HG02852 (cell line): Measurements from ENCODE around the gene SMIM35.

Experiments
- ATAC-seq: cut with Tn5 transposase; IDR thresholded peaks from one replicate; pipeline ENCODE4 v1.9.1; 2021; ENCODE audit warnings: mild to moderate bottlenecking, moderate library complexity; ENCODE audit not compliant: unreplicated experiment

Gene SMIM35

GRCh38 chr11:118111019-118111743 is 24.4 kb upstream of the SMIM35 start:
- no peak for ATAC-seq

- ATAC-seq = no peak
Observed at GRCh38 chr11:118109231-118109630, 22.5 kb upstream of the SMIM35 start.

- no peak for ATAC-seq
Observed at GRCh38 chr11:118108513-118108912, 21.8 kb upstream of the SMIM35 start.

- ATAC-seq = no peak
Observed at GRCh38 chr11:118106789-118107335, 20.1 kb upstream of the SMIM35 start.

GRCh38 chr11:118105657-118106305 is 19.0 kb upstream of the SMIM35 start:
- ATAC-seq = no peak

- ATAC-seq = no peak
Observed at GRCh38 chr11:118104491-118104890, 17.7 kb upstream of the SMIM35 start.

GRCh38 chr11:118102721-118103261 is 16.0 kb upstream of the SMIM35 start:
- no peak for ATAC-seq

GRCh38 chr11:118100691-118101232 is 14.0 kb upstream of the SMIM35 start:
- ATAC-seq = no peak

GRCh38 chr11:118099838-118100556 is 13.2 kb upstream of the SMIM35 start:
- no peak for ATAC-seq

GRCh38 chr11:118098996-118099837 is 12.5 kb upstream of the SMIM35 start:
- no peak for ATAC-seq

- no peak for ATAC-seq
Observed at GRCh38 chr11:118095967-118096367, 9.2 kb upstream of the SMIM35 start.

- ATAC-seq = no peak
Observed at GRCh38 chr11:118095493-118095892, 8.7 kb upstream of the SMIM35 start.

- no peak for ATAC-seq
Observed at GRCh38 chr11:118092907-118093571, 6.3 kb upstream of the SMIM35 start.

GRCh38 chr11:118091690-118092089 is 4.9 kb upstream of the SMIM35 start:
- ATAC-seq = no peak

- ATAC-seq = no peak
Observed at GRCh38 chr11:118090545-118091162, 3.9 kb upstream of the SMIM35 start.

- ATAC-seq = no peak
Observed at GRCh38 chr11:118088531-118088930, 1.8 kb upstream of the SMIM35 start.

- ATAC-seq = no peak
Observed at GRCh38 chr11:118087931-118088330, 1.2 kb upstream of the SMIM35 start.

- no peak for ATAC-seq
Observed at GRCh38 chr11:118084656-118085055, 2.1 kb downstream of the SMIM35 start.

GRCh38 chr11:118084247-118084646 is 2.5 kb downstream of the SMIM35 start:
- no peak for ATAC-seq
